ENCODE measurements around the gene SLC39A11.

DNA sequence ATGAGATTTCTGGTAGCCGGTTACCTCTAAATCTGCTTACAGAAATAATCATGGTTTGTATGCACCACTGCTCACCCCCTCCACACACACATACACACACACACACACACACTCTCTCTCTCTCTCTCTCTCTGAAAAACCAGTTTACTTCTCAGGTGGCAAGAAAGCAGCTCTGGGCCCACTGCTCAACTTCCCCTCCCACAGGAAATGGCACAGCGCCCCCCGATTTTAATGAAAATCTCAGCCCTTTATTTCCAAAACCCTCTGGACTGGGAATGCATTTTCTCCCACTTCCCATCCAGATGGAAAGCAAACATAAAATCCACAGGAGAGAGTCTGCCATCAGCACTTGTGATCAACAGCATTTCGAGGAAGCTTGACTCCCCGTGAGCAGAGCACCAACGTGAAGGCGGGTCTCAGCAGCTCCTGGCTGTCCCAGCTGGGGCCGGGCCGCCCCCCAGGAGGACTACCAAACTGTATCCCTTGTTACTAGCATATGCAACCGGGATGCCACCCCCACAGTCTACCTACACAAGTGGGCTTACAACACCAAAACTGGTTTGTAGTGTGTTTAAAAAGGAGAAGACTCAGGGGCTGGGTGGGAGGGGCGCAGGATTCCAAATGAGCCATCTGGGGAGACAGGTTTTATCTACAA is 121.1 kb downstream of the SLC39A11 start:
- TF ChIP-seq, protein P1, sequence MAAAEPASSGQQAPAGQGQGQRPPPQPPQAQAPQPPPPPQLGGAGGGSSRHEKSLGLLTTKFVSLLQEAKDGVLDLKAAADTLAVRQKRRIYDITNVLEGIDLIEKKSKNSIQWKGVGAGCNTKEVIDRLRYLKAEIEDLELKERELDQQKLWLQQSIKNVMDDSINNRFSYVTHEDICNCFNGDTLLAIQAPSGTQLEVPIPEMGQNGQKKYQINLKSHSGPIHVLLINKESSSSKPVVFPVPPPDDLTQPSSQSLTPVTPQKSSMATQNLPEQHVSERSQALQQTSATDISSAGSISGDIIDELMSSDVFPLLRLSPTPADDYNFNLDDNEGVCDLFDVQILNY (CRISPR knock-in tag; conservative IDR thresholded peaks at IDR 0.05) = no peak
- no peak for TF ChIP-seq POLR2A (IDR thresholded peaks at IDR 0.05; ENCODE audit: insufficient read depth in 1 of 2, low read depth in 2 of 2, low read length in 2 of 2)
- TF ChIP-seq ESRRA (CRISPR knock-in tag; IDR thresholded peaks at IDR 0.05; ENCODE audit: low read depth) = no peak
- TF ChIP-seq, protein P2, sequence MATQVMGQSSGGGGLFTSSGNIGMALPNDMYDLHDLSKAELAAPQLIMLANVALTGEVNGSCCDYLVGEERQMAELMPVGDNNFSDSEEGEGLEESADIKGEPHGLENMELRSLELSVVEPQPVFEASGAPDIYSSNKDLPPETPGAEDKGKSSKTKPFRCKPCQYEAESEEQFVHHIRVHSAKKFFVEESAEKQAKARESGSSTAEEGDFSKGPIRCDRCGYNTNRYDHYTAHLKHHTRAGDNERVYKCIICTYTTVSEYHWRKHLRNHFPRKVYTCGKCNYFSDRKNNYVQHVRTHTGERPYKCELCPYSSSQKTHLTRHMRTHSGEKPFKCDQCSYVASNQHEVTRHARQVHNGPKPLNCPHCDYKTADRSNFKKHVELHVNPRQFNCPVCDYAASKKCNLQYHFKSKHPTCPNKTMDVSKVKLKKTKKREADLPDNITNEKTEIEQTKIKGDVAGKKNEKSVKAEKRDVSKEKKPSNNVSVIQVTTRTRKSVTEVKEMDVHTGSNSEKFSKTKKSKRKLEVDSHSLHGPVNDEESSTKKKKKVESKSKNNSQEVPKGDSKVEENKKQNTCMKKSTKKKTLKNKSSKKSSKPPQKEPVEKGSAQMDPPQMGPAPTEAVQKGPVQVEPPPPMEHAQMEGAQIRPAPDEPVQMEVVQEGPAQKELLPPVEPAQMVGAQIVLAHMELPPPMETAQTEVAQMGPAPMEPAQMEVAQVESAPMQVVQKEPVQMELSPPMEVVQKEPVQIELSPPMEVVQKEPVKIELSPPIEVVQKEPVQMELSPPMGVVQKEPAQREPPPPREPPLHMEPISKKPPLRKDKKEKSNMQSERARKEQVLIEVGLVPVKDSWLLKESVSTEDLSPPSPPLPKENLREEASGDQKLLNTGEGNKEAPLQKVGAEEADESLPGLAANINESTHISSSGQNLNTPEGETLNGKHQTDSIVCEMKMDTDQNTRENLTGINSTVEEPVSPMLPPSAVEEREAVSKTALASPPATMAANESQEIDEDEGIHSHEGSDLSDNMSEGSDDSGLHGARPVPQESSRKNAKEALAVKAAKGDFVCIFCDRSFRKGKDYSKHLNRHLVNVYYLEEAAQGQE (IDR thresholded peaks at IDR 0.05; ENCODE audit: borderline replicate concordance in 1 of 2, low read depth in 1 of 2, low read length in 2 of 2) = no peak

Data from HepG2 (cell line).